ENCODE data around the gene SPRYD4. TPM values are rescaled to one million over a fixed set of nuclear protein-coding genes. Genes with fewer than 3 reads are reported as not detected.

The SPRYD4 gene
- total RNA-seq (2022; extraction: Qiagen RNA extraction; ENCODE audit: low read depth), result 1.6 to 2.1 TPM (median 1.9 TPM) in 5 replicates

DNA sequence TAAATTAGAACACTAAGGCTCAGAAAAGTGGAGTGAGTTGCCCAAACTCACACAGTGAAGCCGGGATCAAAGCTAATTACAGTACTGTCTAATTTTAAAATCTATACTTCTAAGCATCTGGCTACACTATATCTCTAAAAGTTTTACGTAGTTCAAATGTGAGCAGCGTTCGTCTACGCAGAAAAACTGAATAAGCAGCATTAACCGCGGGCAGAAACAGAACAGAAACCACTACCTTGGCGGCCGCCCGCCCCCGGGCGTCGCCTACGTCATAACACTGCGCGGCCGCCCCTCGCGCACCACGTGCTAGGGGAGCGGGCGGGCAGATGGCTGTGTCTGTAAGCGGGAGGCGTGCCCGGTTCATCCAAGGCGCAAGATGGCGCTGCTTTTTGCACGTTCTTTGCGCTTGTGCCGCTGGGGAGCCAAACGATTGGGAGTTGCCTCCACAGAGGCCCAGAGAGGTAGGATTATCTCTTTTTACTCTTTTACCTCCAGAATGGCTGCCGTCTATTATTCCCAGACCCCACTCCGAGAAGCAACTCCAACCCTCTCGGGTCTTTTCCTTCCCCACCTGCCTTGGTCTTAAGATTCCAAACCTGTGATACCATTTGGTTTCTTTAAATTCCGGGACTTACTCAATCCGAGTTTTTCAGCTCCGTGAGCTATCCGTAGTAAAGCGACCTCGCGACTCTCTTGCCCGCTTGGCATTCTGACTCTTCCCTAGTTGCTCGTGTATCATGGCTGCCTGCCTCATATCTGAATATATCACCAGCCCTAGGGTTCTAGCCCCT lies at the start of gene SPRYD4:
TSS of gene SPRYD4 (plus strand) at position 363 of the 791 bp plus-strand sequence. CDS start at position 377, 14 bp downstream.

GRCh38 chr12:56448860-56449621 lies 19.3 kb upstream of the SPRYD4 start, which contains the start of gene TIMELESS:
Gene TIMELESS, minus strand, starts transcription at chr12:56449426. Its CDS starts 15,256 bp downstream, at chr12:56434170.

GRCh38 chr12:56454557-56454956 lies 13.8 kb upstream of the SPRYD4 start, which contains the start of gene MIP:
Gene MIP, minus strand, starts transcription at chr12:56454657. Its CDS starts 44 bp downstream, at chr12:56454613.

GRCh38 chr12:56488041-56488955 lies 19.9 kb downstream of the SPRYD4 start, which contains the start of gene GLS2:
Gene GLS2, minus strand, starts transcription at chr12:56488161. Its CDS starts 43 bp downstream, at chr12:56488118.

DNA sequence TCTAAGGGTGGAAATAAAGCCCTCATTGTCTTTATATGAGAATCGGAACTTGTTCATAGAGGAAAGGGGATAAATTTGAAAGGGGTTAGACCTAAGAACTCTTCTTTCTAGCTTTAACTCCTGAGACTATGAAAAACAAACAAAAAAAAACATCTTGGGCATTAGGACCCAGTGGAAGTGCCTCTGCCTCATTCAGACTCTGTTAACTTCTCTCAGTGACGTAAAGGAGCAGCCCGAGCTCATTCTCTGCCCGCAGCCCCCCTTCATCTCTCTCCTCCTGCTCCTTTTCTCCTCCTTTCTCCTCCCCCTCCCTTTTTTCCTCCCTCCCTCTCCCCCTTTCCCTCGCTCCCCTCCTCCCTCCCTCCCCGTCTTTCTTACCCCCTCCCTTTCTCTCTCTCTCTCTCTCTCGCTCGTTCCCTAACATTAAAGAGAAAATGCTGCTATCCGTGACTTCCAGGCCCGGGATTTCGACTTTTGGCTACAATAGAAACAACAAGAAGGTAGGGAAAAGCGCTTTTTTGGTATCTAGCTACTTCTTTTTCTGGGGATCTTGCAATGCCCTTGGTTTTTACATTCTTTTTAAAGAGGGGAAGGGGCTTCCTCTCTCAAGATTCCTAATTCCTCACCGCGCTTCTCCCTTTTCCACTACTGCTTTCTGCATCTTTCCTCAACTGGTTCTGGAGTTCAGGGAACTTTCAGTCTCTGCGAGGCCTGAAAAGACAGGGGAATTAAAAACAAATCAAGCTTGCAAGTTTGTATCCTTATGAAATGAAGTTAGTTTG lies 53.4 kb downstream of the SPRYD4 start, which contains the start of gene RBMS2:
TSS of gene RBMS2 (plus strand) at position 231 of the 782 bp plus-strand sequence. CDS start at position 435, 204 bp downstream.

Other genes with a start within 250 kb of the SPRYD4 start
- 20.2 to 25.5 TPM (median 24.6 TPM) in 5 replicates for gene RNF41, start 246.7 kb upstream of the SPRYD4 start, total RNA-seq (2022; extraction: Qiagen RNA extraction; ENCODE audit: low read depth)
- gene NABP2, start 244.2 kb upstream of the SPRYD4 start, total RNA-seq (2022; extraction: Qiagen RNA extraction; ENCODE audit: low read depth), result 58.0 to 66.9 TPM (median 62.4 TPM) in 5 replicates
- gene SLC39A5, start 238.5 kb upstream of the SPRYD4 start, total RNA-seq (2022; extraction: Qiagen RNA extraction; ENCODE audit: low read depth), result not detected in 5 replicates
- 36.4 to 49.1 TPM (median 44.3 TPM) in 5 replicates for gene ANKRD52, start 210.2 kb upstream of the SPRYD4 start, total RNA-seq (2022; extraction: Qiagen RNA extraction; ENCODE audit: low read depth)
- gene COQ10A, start 201.6 kb upstream of the SPRYD4 start, total RNA-seq (2022; extraction: Qiagen RNA extraction; ENCODE audit: low read depth), result 16.4 to 20.6 TPM (median 19.3 TPM) in 5 replicates
- gene CS, start 168.2 kb upstream of the SPRYD4 start, total RNA-seq (2022; extraction: Qiagen RNA extraction; ENCODE audit: low read depth), result 152 to 175 TPM (median 157 TPM) in 5 replicates
- gene CNPY2, start 152.6 kb upstream of the SPRYD4 start, total RNA-seq (2022; extraction: Qiagen RNA extraction; ENCODE audit: low read depth), result 117 to 168 TPM (median 137 TPM) in 5 replicates
- 11.9 to 16.2 TPM (median 14.3 TPM) in 5 replicates for gene PAN2, start 134.6 kb upstream of the SPRYD4 start, total RNA-seq (2022; extraction: Qiagen RNA extraction; ENCODE audit: low read depth)
- 0.42 to 0.74 TPM (median 0.59 TPM) in 5 replicates for gene IL23A, start 129.7 kb upstream of the SPRYD4 start, total RNA-seq (2022; extraction: Qiagen RNA extraction; ENCODE audit: low read depth)
- gene STAT2, start 108.5 kb upstream of the SPRYD4 start, total RNA-seq (2022; extraction: Qiagen RNA extraction; ENCODE audit: low read depth), result 10.6 to 11.7 TPM (median 11.3 TPM) in 5 replicates
- gene APOF, start 105.7 kb upstream of the SPRYD4 start, total RNA-seq (2022; extraction: Qiagen RNA extraction; ENCODE audit: low read depth), result not detected in 5 replicates
- gene TIMELESS, start 19.2 kb upstream of the SPRYD4 start, total RNA-seq (2022; extraction: Qiagen RNA extraction; ENCODE audit: low read depth), result 33.4 to 39.1 TPM (median 36.7 TPM) in 5 replicates
- gene MIP, start 13.9 kb upstream of the SPRYD4 start, total RNA-seq (2022; extraction: Qiagen RNA extraction; ENCODE audit: low read depth), result not detected in 5 replicates
- gene GLS2, start 19.6 kb downstream of the SPRYD4 start, total RNA-seq (2022; extraction: Qiagen RNA extraction; ENCODE audit: low read depth), result 0.09 to 0.76 TPM (median 0.16 TPM) in 5 replicates
- gene RBMS2, start 53.2 kb downstream of the SPRYD4 start, total RNA-seq (2022; extraction: Qiagen RNA extraction; ENCODE audit: low read depth), result 10.4 to 14.5 TPM (median 13.6 TPM) in 5 replicates
- gene BAZ2A, start 161.7 kb downstream of the SPRYD4 start, total RNA-seq (2022; extraction: Qiagen RNA extraction; ENCODE audit: low read depth), result 25.8 to 43.7 TPM (median 39.2 TPM) in 5 replicates
- gene ATP5F1B, start 177.4 kb downstream of the SPRYD4 start, total RNA-seq (2022; extraction: Qiagen RNA extraction; ENCODE audit: low read depth), result 773 to 1,102 TPM (median 887 TPM) in 5 replicates
- 245 to 446 TPM (median 429 TPM) in 5 replicates for gene PTGES3, start 219.7 kb downstream of the SPRYD4 start, total RNA-seq (2022; extraction: Qiagen RNA extraction; ENCODE audit: low read depth)